ENCODE data around the gene GRAMD1B.

DNA sequence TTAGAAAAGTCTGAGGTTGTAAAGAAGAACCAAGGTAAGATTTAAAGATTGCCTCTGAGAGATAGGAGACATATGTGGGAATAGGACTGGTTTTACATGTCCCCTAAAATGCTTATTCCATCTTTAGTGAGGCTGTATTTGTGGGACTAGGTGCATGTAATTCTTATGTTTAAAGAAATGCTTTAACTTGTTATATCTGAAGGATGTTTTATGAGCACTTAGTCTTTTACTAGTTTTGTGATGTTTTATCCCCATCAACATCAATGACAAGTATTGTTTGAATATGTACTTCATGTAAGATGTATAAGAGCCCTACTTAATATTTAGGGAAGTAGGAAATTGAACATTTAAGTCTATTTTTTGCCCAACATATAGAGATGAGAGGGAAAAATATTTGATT, 24.7 kb downstream of the GRAMD1B start:
- TF ChIP-seq, protein P1, sequence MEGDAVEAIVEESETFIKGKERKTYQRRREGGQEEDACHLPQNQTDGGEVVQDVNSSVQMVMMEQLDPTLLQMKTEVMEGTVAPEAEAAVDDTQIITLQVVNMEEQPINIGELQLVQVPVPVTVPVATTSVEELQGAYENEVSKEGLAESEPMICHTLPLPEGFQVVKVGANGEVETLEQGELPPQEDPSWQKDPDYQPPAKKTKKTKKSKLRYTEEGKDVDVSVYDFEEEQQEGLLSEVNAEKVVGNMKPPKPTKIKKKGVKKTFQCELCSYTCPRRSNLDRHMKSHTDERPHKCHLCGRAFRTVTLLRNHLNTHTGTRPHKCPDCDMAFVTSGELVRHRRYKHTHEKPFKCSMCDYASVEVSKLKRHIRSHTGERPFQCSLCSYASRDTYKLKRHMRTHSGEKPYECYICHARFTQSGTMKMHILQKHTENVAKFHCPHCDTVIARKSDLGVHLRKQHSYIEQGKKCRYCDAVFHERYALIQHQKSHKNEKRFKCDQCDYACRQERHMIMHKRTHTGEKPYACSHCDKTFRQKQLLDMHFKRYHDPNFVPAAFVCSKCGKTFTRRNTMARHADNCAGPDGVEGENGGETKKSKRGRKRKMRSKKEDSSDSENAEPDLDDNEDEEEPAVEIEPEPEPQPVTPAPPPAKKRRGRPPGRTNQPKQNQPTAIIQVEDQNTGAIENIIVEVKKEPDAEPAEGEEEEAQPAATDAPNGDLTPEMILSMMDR (IDR thresholded peaks at IDR 0.05 in 4 of 5, conservative IDR thresholded peaks at IDR 0.05 in 1 of 5), result no peak
- TF ChIP-seq POLR2A (IDR thresholded peaks at IDR 0.05), result no peak

Data from gastrocnemius medialis (tissue), 4 donors.